ENCODE measurements around the gene CCDC57. TPM values are rescaled to one million over a fixed set of nuclear protein-coding genes. Genes with fewer than 3 reads are reported as not detected.
"Not testable (repeated sequence)": the region's sequence is repeated elsewhere in the genome, so short reads cannot be mapped to it uniquely, and the experiment has no call there.

Gene CCDC57
- total RNA-seq, 2 experiments from 2014 or later, result 40.7 to 43.9 TPM

DNA sequence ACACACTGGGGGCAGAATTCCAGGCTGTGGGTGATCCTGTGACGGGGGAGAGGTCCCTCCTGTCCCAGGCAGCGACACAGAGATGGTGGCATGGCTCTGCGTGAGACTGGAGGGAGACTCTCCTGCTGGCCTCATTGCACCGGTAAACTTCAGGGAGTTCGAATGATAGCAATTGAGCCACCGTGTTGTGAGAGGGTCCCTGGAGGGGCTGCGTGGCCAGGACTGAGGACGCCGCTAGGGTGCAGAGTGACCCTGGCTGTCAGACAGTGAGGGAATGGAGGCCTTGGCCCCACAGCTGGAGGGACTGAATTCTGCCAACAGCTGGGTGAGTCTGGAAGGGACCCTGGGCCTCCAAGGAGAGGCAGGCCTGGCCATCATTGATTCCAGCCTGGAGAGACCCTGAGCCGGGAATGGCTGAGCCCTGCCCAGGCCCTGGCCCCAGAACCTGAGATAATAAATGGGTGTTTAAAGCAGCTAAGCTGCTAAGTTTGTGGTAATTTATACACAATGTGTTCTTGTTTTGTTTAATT lies 32.6 kb downstream of the CCDC57 start:
- Mint-ChIP-seq H3K4me1 (ENCODE audit: low read depth) (no peaks in the 10 kb centered on the region), H3K27ac (no peak overlapping the region), H3K36me3 (ENCODE audit: low read depth) (peaks cover 6% of the 10 kb centered on the region), H3K4me3 (no peak overlapping the region), H3K9me3 (no peaks in the 10 kb centered on the region), H3K27me3 (ENCODE audit: low read depth) (no peaks in the 10 kb centered on the region)
- CTCF ChIA-PET, result no interaction called here
- intact Hi-C loops (cut with micrococcal nuclease), result no loop called here
- DNase-seq, result no peak

DNA sequence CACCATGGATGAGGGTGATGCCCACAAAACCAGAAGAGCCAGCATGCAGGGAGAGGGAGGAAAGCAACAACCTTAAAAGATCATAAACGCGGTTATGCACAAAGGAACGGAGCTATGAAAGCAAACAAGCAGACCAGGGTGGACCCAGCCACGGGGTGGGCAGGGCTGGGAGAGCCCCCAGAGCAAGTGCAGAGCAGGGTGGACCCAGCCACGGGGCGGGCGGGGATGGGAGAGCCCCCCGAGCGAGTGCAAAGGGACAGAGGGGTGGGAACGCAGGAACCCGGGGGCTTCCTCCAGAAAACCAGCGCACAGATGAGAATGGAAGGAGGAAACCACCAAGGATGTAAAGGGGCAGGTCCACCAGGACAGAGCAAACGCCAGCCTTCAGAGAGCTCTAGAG lies 33.2 kb downstream of the CCDC57 start:
- Mint-ChIP-seq H3K9me3 (no peaks in the 10 kb centered on the region), H3K4me1 (ENCODE audit: low read depth) (no peaks in the 10 kb centered on the region), H3K36me3 (ENCODE audit: low read depth) (peaks cover 4% of the 10 kb centered on the region), H3K4me3 (no peak overlapping the region), H3K27me3 (ENCODE audit: low read depth) (no peaks in the 10 kb centered on the region), H3K27ac (no peak overlapping the region)
- CTCF ChIA-PET, result interaction anchor here (1.0 kb wide), 1 partner anchor 25 kb away, joined by 3 read pairs; no protein-coding TSS in a partner anchor
- intact Hi-C loops (cut with micrococcal nuclease), result no loop called here
- DNase-seq, result no peak

DNA sequence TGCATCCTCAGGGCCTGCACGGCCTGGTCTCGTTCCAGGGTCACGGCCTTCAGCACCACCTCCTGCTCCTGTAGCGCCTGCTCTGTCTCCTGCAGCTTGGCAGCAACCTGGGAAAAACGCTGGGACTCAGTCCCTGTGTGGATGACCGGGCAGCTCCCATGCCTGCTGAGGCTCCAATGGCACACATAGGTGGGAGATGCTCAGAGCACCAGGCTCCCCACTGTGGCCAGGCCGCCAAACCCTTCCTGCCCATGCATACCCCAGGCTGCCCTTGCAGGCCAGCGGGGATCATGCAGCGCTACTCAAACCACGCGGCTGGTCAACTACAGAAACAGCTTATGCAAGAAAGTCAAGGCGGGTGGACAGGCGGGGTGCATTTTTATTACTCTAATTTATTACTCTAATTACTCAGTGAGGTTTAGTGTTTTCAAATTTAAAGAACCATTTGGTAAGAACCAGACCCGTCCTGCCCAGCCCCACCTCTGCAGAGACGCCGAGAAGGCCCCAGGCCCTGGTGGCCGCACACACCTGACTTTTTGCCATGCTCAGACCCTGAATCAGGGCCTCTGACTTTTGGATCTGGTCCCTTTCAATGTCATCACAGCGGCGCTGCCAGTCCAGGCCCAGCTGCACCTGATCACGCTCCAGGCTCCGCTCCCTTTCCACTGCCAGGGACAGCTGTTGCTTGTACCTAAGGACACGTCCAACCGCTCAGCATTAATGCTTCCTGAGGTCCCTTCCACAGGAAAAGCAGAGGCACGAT lies 34.0 kb downstream of the CCDC57 start:
- no peak for DNase-seq
- no peaks in the 10 kb centered on the region for H3K4me1 Mint-ChIP-seq (ENCODE audit: low read depth)
- no peaks in the 10 kb centered on the region for H3K27me3 Mint-ChIP-seq (ENCODE audit: low read depth)
- H3K4me3 Mint-ChIP-seq, result no peak overlapping the region
- H3K36me3 Mint-ChIP-seq (ENCODE audit: low read depth), result peaks cover 4% of the 10 kb centered on the region
- H3K9me3 Mint-ChIP-seq, result no peaks in the 10 kb centered on the region
- H3K27ac Mint-ChIP-seq, result no peak overlapping the region
- CTCF ChIA-PET, result interaction anchor here (1.0 kb wide), 1 partner anchor 24 kb away, joined by 3 read pairs; no protein-coding TSS in a partner anchor
- intact Hi-C loops (cut with micrococcal nuclease), result no loop called here

DNA sequence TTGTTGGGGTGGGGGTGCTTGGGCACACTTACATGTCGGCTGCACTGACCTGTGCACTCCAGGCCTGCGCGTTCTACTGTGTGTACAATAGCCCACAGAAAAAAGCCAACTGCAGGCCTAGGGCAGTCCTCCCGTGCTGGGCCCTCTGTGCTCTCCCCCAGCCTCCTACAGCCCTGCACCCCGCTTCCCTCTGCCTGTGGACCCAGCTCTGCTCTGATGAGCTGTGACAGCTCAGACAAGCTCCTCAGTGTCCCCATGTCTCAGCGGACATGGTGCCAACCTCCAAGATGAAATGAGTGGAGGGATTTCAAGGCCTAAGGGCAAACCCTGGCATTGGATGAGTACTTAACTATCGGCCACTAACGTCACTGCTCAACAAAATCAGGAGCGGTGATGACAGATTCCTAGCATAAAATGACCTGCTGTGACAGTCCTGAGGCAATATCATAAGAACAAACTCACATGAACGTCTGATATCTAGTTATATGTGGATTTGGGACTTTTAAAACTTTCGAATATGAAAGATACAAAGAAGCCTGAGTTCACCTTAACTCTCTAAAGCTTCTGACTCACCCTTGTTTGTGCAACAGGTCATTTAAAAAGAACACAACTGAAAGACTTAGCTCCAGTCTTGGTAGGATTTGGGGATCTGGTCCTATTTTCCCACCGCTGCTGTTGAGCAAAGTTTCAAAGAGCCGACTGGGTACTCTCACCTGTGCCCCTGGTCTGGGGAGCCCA lies 34.7 kb downstream of the CCDC57 start:
- H3K36me3 Mint-ChIP-seq (ENCODE audit: low read depth), result peaks cover 4% of the 10 kb centered on the region
- H3K27ac Mint-ChIP-seq, result no peak overlapping the region
- CTCF ChIA-PET, result no interaction called here
- intact Hi-C loops (cut with micrococcal nuclease), result no loop called here
- H3K4me1 Mint-ChIP-seq (ENCODE audit: low read depth), result no peaks in the 10 kb centered on the region
- no peaks in the 10 kb centered on the region for H3K27me3 Mint-ChIP-seq (ENCODE audit: low read depth)
- H3K4me3 Mint-ChIP-seq, result no peak overlapping the region
- no peaks in the 10 kb centered on the region for H3K9me3 Mint-ChIP-seq
- DNase-seq, result no peak

DNA sequence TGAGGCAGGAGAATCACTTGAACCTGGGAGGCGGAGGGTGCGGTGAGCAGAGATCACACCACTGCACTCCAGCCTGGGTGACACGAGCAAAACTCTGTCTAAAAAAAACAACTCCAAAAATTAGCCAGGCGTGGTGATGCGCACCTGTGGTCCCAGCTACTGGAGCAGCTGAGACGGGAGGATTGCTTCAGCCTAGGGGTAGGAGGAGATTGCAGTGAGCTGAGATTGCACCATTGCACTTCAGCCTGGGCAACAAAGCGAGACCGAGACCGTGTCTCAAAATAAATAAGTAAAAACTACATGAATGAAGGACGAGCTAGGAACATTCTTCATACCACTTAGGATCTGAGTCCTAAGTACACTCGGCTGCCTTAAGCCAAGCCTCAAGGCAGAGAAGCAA lies 35.4 kb downstream of the CCDC57 start:
- DNase-seq, result no peak
- H3K4me3 Mint-ChIP-seq, result no peak overlapping the region
- H3K27me3 Mint-ChIP-seq (ENCODE audit: low read depth), result no peaks in the 10 kb centered on the region
- peaks cover 4% of the 10 kb centered on the region for H3K36me3 Mint-ChIP-seq (ENCODE audit: low read depth)
- H3K9me3 Mint-ChIP-seq, result no peaks in the 10 kb centered on the region
- CTCF ChIA-PET, result no interaction called here
- H3K27ac Mint-ChIP-seq, result no peak overlapping the region
- intact Hi-C loops (cut with micrococcal nuclease), result no loop called here
- H3K4me1 Mint-ChIP-seq (ENCODE audit: low read depth), result no peaks in the 10 kb centered on the region

DNA sequence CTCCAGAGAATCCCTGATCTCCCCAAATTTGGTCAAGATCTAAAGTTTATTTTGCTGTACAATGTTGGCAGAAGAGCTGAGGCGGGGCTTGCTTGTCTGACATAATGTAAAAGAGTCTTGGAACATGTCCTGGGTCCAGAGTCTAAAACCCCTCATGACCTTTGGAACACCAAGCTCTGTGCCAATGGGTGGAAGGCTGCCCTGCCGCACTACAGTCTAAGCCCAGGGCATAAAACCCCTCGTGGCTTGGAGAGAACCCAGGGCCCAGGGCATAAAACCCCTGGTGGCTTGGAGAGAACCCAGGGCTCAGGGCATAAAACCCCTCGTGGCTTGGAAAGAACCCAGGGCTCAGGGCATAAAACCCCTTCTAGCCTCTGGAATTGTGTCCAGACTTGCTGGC lies 36.7 kb downstream of the CCDC57 start:
- CTCF ChIA-PET, result no interaction called here
- intact Hi-C loops (cut with micrococcal nuclease), result no loop called here
- H3K9me3 Mint-ChIP-seq, result no peaks in the 10 kb centered on the region
- H3K36me3 Mint-ChIP-seq (ENCODE audit: low read depth), result peaks cover 2% of the 10 kb centered on the region
- H3K4me1 Mint-ChIP-seq (ENCODE audit: low read depth), result no peaks in the 10 kb centered on the region
- H3K4me3 Mint-ChIP-seq, result no peak overlapping the region
- no peak overlapping the region for H3K27ac Mint-ChIP-seq
- H3K27me3 Mint-ChIP-seq (ENCODE audit: low read depth), result no peaks in the 10 kb centered on the region
- DNase-seq, result no peak

DNA sequence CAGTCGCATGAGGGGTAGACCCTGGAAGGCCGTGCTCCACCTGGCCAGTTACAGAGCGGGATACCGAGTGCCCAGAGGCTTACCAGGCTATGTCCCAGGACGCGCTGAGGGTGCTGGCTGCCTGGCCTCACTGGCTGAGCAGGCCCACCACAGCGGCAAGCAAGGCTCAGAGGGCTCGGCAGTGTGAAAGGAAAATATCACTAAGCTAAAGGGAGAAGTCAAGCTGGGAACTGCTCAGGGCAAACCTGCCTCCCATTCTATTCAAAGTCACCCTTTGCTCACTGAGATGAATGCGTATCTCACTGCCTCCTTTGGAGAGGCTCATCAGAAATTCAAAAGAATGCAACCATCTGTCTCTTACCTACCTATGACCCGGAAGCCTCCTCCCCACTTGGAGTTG lies 37.4 kb downstream of the CCDC57 start:
- Mint-ChIP-seq H3K4me1 (ENCODE audit: low read depth) (no peaks in the 10 kb centered on the region), H3K27ac (no peak overlapping the region)

DNA sequence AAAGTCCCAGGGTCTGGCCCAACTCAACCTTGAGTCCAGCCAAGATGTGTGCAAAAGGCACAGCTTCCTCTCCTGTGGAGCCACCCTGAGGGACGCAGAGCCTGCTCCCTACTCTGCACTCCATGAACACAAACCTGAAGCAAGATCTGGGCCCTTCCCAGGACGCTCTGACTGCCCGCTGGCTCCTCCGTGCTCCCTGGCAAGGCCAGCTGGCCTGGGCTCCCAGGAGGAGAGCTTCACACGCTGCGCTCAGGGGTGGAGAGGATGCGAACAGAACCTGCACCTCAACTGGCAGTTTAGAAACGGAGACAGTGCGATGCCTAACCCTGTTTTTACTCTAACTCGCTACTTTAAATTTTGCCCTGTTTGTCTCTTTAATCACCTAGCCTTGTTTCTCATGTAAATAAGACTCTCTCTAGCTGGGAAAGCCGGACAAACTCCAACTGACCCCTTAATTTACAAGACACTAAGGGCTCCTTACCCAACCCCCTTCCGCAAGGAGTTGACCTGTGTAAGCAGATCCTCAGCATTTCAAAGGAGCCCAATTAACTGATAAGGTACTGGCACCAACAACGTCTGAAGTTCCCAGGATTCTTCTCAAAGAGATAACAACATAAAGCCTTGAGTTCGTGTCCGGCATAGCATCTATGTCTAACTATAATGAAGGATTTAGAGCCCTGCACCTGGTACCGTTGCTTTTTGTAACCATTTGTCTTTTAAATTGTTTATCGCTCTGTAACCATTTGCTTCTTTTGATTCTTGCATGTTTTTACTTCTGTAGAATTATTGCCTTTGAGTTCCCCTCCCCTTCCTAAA lies 38.4 kb downstream of the CCDC57 start:
- H3K27ac Mint-ChIP-seq; H3K27me3 Mint-ChIP-seq (ENCODE audit: low read depth); H3K4me3 Mint-ChIP-seq; CTCF ChIA-PET; H3K4me1 Mint-ChIP-seq (ENCODE audit: low read depth); H3K9me3 Mint-ChIP-seq; H3K36me3 Mint-ChIP-seq (ENCODE audit: low read depth); intact Hi-C loops (cut with micrococcal nuclease); DNase-seq: not testable (repeated sequence)

More for the DNA sequence above, 37.4 kb downstream of the CCDC57 start:
- H3K4me3 Mint-ChIP-seq, result no peak overlapping the region
- intact Hi-C loops (cut with micrococcal nuclease), result no loop called here
- no peaks in the 10 kb centered on the region for H3K9me3 Mint-ChIP-seq
- peaks cover 5% of the 10 kb centered on the region for H3K36me3 Mint-ChIP-seq (ENCODE audit: low read depth)
- H3K27me3 Mint-ChIP-seq (ENCODE audit: low read depth), result no peaks in the 10 kb centered on the region
- CTCF ChIA-PET, result interaction anchor here (0.6 kb wide), 1 partner anchor 439 kb away, joined by 3 read pairs; no protein-coding TSS in a partner anchor
- DNase-seq, result no peak

DNA sequence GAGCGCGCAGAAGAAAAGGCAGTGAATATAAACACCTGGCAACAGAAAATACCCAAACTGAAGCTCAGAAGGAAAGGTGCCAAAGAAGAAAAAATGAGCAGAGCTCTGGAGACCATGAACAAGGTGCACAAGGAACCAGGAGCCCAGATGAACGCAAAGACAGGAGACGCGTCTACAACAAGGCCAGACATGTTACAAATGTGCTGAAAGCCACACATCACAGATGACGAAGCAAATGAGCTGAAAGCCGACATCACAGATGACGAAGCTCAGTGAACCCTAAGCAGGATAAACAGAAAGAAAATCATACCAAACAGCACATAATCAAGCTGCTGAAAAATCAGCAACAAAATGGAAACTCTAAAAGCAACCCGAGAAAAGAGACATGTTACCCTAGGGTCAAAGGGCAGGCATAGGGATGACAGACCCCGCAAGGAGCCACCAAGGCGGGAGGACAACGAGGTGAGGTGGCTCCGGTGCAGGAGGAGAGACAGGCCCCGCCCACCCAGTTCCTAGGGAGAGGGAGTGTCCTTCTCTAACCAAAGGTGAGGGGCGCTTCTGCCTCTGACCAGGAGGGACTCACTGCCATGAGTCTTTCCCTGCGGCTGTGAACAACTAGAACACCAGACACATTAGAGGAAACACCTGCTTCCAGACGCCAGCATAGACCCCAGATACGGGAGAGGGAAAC lies 39.1 kb downstream of the CCDC57 start:
- H3K27ac Mint-ChIP-seq, result no peak overlapping the region
- CTCF ChIA-PET, result interaction anchor here (1.1 kb wide), 1 partner anchor 10 kb away, joined by 5 read pairs; no protein-coding TSS in a partner anchor
- intact Hi-C loops (cut with micrococcal nuclease), result no loop called here

DNA sequence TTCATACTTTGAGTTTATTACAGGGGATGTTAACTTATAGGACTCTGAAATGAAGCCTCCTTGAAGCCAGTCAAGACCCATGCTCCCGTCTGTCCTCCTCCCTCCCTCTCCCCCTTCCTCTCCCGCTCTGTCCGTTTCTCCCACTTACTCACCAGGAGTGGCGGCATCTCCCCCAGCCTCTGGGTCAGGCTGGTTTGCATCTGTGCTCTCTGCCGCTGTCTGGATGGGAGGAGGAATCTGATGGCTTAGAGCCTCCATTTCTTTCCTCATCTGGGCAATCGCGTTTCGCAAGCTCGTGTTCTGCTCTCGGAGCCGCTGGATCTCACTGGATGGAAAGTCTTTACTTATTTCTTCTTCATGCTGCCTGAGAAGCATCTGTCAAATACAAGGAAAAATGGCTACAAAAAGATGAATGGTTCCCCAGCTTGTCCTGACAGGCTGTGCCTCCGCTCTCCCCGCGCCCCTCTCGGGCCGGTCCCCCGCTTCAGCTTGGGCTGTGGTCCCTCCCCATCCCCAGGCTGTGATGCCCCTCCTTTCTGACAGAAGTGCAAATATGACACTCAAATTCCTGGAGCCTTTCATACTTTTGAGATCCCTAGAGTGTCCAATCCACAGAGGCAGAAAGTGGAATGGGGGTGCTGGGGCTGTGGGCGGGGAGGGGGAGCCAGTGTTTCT lies 40.0 kb downstream of the CCDC57 start:
- CTCF ChIA-PET, result interaction anchor here (1.1 kb wide), 1 partner anchor 9 kb away, joined by 5 read pairs; no protein-coding TSS in a partner anchor
- H3K27me3 Mint-ChIP-seq (ENCODE audit: low read depth), result no peaks in the 10 kb centered on the region

More for the DNA sequence above, 39.1 kb downstream of the CCDC57 start:
- Mint-ChIP-seq H3K27me3 (ENCODE audit: low read depth) (no peaks in the 10 kb centered on the region), H3K36me3 (ENCODE audit: low read depth) (peaks cover 6% of the 10 kb centered on the region), H3K4me1 (ENCODE audit: low read depth) (peaks cover 6% of the 10 kb centered on the region), H3K9me3 (no peaks in the 10 kb centered on the region), H3K4me3 (no peak overlapping the region)
- DNase-seq, result no peak

DNA sequence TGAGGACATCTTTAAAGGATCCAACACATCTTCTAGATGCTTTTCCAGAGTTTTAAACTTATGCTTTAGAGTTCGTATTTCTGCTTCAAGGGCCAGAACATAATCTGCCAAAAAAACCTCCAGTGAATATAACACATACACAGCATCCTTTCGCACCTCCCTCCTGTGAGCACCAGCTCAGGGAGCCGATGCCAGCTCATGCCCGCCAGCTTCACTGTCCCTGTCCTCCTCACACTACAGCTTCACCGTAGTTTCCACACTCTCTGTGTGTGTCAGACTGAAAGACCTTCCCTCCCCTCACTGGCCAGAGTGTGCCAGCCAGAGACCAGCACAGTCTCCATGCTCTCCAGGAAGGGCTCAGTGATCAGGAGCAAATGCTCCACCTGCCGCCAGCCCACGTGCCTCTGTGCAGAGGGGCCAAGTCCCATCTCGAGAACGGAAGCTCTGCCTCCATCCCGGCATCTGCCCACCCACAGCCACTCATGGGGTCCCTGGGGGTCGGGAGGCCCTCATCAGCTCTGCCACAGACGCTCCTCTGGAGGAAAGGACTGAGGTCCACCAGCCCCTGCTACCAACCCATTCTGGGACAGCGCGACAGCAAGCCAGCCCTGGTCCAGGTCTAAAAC lies 40.8 kb downstream of the CCDC57 start:
- H3K27ac Mint-ChIP-seq, result no peak overlapping the region
- peaks cover 6% of the 10 kb centered on the region for H3K4me1 Mint-ChIP-seq (ENCODE audit: low read depth)
- CTCF ChIA-PET, result no interaction called here
- peaks cover 8% of the 10 kb centered on the region for H3K36me3 Mint-ChIP-seq (ENCODE audit: low read depth)
- intact Hi-C loops (cut with micrococcal nuclease), result no loop called here
- no peak overlapping the region for H3K4me3 Mint-ChIP-seq
- H3K9me3 Mint-ChIP-seq, result no peaks in the 10 kb centered on the region
- no peaks in the 10 kb centered on the region for H3K27me3 Mint-ChIP-seq (ENCODE audit: low read depth)
- no peak for DNase-seq

More for the DNA sequence above, 40.0 kb downstream of the CCDC57 start:
- H3K9me3 Mint-ChIP-seq, result no peaks in the 10 kb centered on the region
- H3K4me1 Mint-ChIP-seq (ENCODE audit: low read depth), result peaks cover 6% of the 10 kb centered on the region
- intact Hi-C loops (cut with micrococcal nuclease), result no loop called here
- H3K36me3 Mint-ChIP-seq (ENCODE audit: low read depth), result peaks cover 8% of the 10 kb centered on the region
- no peak overlapping the region for H3K4me3 Mint-ChIP-seq
- no peak for DNase-seq
- H3K27ac Mint-ChIP-seq, result no peak overlapping the region
